SU-DHL-6 (cell line): Measurements from ENCODE around the gene ABCG1.

Source experiments
- CTCF ChIP-seq: fragments of 200-600 bp; sonication (generic); IDR thresholded peaks from one replicate; pipeline ENCODE4 v1.5.1; 2017; ENCODE audit warnings: antibody characterized with exemption, mild to moderate bottlenecking, low read length, moderate library complexity; ENCODE audit not compliant: insufficient read depth, poor library complexity, severe bottlenecking
- EZH2phosphoT487 ChIP-seq: fragments of 200-600 bp; sonication (generic), shearing (Covaris generic); conservative IDR thresholded peaks from 2 replicates; pipeline ENCODE4 v1.6.1; 2018; ENCODE audit warnings: mild to moderate bottlenecking, antibody characterized with exemption, low read length, moderate library complexity, mixed read lengths

DNA sequence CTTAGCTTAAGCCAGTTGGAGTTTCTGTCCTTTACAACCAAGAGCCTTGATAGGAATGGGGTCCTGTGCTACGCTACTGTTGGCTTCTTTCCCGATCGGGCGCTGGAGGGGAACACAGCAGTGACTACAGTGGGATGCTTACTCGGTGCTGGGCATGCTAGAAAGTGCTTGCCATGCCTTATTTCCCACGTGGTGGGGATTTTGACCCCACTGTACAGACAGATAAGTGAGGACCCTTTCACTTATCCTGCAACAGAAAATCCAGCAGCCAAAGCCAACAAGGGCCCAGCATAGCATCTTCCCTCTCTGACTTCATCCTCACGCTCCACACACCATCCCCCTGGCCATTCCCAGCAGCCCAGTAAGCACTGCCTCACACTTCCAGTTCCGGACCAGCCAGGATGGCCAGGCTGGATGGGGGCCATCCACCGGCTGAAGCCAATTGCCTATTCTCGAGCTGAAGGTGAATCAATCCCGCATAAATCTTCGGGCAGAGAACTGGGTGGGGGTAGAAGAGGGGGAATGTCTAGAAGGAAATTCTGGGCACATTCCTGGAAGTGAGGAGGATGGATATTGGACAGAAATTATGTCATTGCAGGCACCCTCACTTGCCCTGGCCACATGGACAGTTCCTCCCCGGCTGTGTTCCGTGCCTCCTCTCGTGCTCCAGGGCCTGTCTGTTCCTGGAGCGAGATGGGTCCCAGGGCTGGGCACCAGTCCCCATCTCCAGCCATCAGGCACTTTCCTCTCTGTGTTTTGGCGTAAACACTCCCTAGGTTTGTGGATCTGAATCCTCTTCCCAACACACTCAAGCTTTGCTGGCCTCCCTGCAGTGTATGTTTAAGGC, 2.0 kb upstream of the ABCG1 start:
- TF ChIP-seq CTCF (no peak), EZH2phosphoT487 (no peak)
